DND-41 (cell line): ENCODE results near the gene KAZN.

Source experiments
- EZH2 ChIP-seq: IDR thresholded peaks from 3 replicates; pipeline ENCODE4 v1.6.1; 2012; ENCODE audit warnings: borderline replicate concordance, low read depth, mild to moderate bottlenecking, moderate library complexity, low read length, inconsistent platforms; ENCODE audit not compliant: severe bottlenecking
- TF ChIP-seq, protein P1 (sequence below): IDR thresholded peaks from 2 replicates; pipeline ENCODE4 v1.5.1; 2012; ENCODE audit warnings: borderline replicate concordance, low read length, moderate library complexity, mild to moderate bottlenecking; ENCODE audit not compliant: poor library complexity, severe bottlenecking; ENCODE audit errors: extremely low read depth

DNA sequence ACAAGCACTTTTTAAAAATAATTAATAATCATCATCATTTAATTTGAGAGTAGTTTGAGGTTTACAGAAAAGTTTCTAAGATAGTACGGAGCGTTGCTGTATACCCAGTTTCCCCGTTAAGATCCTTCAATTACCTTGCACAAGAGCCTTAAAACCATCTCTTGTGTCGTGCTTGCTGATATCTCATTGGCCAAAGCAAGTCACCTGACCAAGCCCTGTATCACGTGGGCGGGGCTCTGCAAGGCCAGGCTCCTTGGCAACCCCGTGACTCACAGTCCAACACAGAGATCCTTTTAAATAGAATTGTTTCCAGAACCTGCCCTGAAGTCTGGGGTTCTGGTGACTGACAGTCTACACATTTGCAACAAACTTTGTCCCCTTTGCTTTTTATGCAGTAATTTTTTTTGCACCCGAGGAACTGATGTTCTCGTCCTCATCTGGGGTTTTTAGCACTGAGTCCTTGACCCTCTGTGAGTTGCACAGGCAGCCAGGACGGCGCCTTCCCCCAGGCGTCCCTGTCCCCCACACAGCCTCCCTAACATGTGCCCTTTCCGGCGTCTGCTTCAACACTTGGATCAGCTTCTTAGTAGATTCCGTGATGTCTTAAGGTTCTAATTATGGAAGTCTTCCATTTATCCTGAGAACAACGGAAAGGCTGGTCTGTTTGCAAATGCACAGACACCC lies 371.8 kb downstream of the KAZN start:
- TF ChIP-seq, protein P1, sequence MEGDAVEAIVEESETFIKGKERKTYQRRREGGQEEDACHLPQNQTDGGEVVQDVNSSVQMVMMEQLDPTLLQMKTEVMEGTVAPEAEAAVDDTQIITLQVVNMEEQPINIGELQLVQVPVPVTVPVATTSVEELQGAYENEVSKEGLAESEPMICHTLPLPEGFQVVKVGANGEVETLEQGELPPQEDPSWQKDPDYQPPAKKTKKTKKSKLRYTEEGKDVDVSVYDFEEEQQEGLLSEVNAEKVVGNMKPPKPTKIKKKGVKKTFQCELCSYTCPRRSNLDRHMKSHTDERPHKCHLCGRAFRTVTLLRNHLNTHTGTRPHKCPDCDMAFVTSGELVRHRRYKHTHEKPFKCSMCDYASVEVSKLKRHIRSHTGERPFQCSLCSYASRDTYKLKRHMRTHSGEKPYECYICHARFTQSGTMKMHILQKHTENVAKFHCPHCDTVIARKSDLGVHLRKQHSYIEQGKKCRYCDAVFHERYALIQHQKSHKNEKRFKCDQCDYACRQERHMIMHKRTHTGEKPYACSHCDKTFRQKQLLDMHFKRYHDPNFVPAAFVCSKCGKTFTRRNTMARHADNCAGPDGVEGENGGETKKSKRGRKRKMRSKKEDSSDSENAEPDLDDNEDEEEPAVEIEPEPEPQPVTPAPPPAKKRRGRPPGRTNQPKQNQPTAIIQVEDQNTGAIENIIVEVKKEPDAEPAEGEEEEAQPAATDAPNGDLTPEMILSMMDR = no peak
- no peak for TF ChIP-seq EZH2
